K562 (cell line): ENCODE measurements around the gene SLC12A9. TPM values are rescaled to one million over a fixed set of nuclear protein-coding genes. Genes with fewer than 3 reads are reported as not detected.
A peak's percentile ranks its signal among the peaks of the same experiment; 100 is the strongest.

Experiments
- BRF2 ChIP-seq: IDR thresholded peaks from 3 replicates; pipeline ENCODE4 v1.6.1; 2011; ENCODE audit warnings: borderline replicate concordance, mild to moderate bottlenecking; ENCODE audit not compliant: insufficient read length, insufficient read depth
- COPS2 ChIP-seq: fragments of 450-650 bp; conservative IDR thresholded peaks from 2 replicates; pipeline ENCODE4 v1.6.1; 2016; ENCODE audit warnings: mild to moderate bottlenecking, moderate library complexity
- CTBP1 ChIP-seq: fragments of 450-650 bp; IDR thresholded peaks from 2 replicates; pipeline ENCODE4 v1.6.1; 2016; ENCODE audit warnings: borderline replicate concordance
- GABPB1 ChIP-seq: sonication (generic); formaldehyde crosslinking; IDR thresholded peaks from 2 replicates; pipeline ENCODE4 v1.8.0; 2022; ENCODE audit warnings: mild to moderate bottlenecking, missing genetic modification reagents
- HNRNPH1 ChIP-seq: fragments of 200-400 bp; formaldehyde crosslinking; optimal IDR thresholded peaks from 2 replicates; pipeline ENCODE3; 2017; ENCODE audit warnings: low read depth, mild to moderate bottlenecking, low read length, moderate library complexity
- HNRNPK ChIP-seq: fragments of 200-400 bp; formaldehyde crosslinking; IDR thresholded peaks from one replicate; pipeline ENCODE4 v1.6.1; 2018; ENCODE audit warnings: mild to moderate bottlenecking, low read depth, low read length; ENCODE audit not compliant: poor library complexity, severe bottlenecking
- IRF1 ChIP-seq: sonication (generic); formaldehyde crosslinking; IDR thresholded peaks from 2 replicates; pipeline ENCODE4 v1.8.0; 2022; ENCODE audit warnings: missing genetic modification reagents, mild to moderate bottlenecking, borderline replicate concordance
- KAT7 ChIP-seq: sonication (generic); formaldehyde crosslinking; IDR thresholded peaks from 2 replicates; pipeline ENCODE4 v1.8.0; 2022; ENCODE audit warnings: missing genetic modification reagents, mild to moderate bottlenecking, borderline replicate concordance
- MAFF ChIP-seq: IDR thresholded peaks from 2 replicates; pipeline ENCODE4 v1.6.1; 2012; ENCODE audit warnings: low read length, improper control_type of control experiment
- MAZ ChIP-seq, 2 experiments: fragments of 450-650 bp in 1 of 2; sonication (generic) in 1 of 2; formaldehyde crosslinking; IDR thresholded peaks in 1 of 2; conservative IDR thresholded peaks in 1 of 2; 2 replicates each; pipeline versions ENCODE4 v1.4.0 to v1.5.0; 2020; ENCODE audit warnings: mild to moderate bottlenecking in 1 of 2, missing genetic modification reagents in 1 of 2
- NR4A1 ChIP-seq, 2 experiments: fragments of 250-450 bp in 1 of 2; fragments of 450-650 bp in 1 of 2; sonication (Bioruptor Pico) in 1 of 2; IDR thresholded peaks; 2 replicates each; pipeline versions ENCODE4 v1.4.0 to v1.6.1; 2016 to 2020; ENCODE audit warnings: mild to moderate bottlenecking in 2 of 2, missing compliant biosample characterization in 1 of 2, missing genetic modification characterization in 1 of 2, moderate library complexity in 1 of 2
- RFX7 ChIP-seq: fragments of 250-450 bp; sonication (Bioruptor Pico); IDR thresholded peaks from 2 replicates; pipeline ENCODE4 v1.5.1; 2021; ENCODE audit warnings: mild to moderate bottlenecking
- TCF7 ChIP-seq: sonication (generic); IDR thresholded peaks from 2 replicates; pipeline ENCODE4 v1.6.1; 2016; ENCODE audit warnings: antibody characterized with exemption, borderline replicate concordance
- UBTF ChIP-seq, 2 experiments: IDR thresholded peaks; 2 replicates each; pipeline ENCODE4 v1.6.1; 2012; ENCODE audit warnings: improper control_type of control experiment in 2 of 2, low read depth in 2 of 2, low read length in 2 of 2, borderline replicate concordance in 1 of 2
- VEZF1 ChIP-seq: fragments of 200-800 bp; sonication (Bioruptor generic); IDR thresholded peaks from 2 replicates; pipeline ENCODE4 v1.6.1; 2017; ENCODE audit warnings: missing genetic modification characterization, missing compliant biosample characterization
- XRCC4 ChIP-seq: IDR thresholded peaks from one replicate; pipeline ENCODE4 v1.6.1; 2011; ENCODE audit not compliant: insufficient read depth, insufficient read length; ENCODE audit errors: extremely low read depth
- ZHX1 ChIP-seq: fragments of 150-350 bp; conservative IDR thresholded peaks from 2 replicates; pipeline ENCODE4 v1.6.1; 2014; ENCODE audit warnings: low read length
- ZNF75A ChIP-seq: fragments of 450-650 bp; formaldehyde crosslinking; IDR thresholded peaks from 2 replicates; pipeline ENCODE4 v1.4.0; 2020; ENCODE audit warnings: mild to moderate bottlenecking
- ZNF778 ChIP-seq: fragments of 450-650 bp; formaldehyde crosslinking; IDR thresholded peaks from 2 replicates; pipeline ENCODE4 v1.4.0; 2020; ENCODE audit warnings: mild to moderate bottlenecking, moderate library complexity
- polyA plus RNA-seq, 8 experiments: library from polyadenylated mRNA; depleted of rRNA in 4 of 8; stranded (reverse) in 5 of 8; unstranded in 3 of 8; fragments of >200 nt; fragmentation: Nextera tagmentation in 2 of 8; fragmentation: Illumina TruSeq in 1 of 8; extraction: Ambion mirVana in 2 of 8; extraction: Trizol in 1 of 8; gene quantifications; 2 replicates each; pipeline versions ENCODE4 v1.2.1 to v1.2.3, GENCODE V29; 2011 to 2014; ENCODE audit warnings: inconsistent platforms in 1 of 8, missing spikeins in 1 of 8
- total RNA-seq, 7 experiments: library from RNA; depleted of rRNA in 6 of 7; stranded (reverse); fragments of >200 nt in 6 of 7; fragmentation: Illumina TruSeq in 2 of 7; extraction: Trizol in 2 of 7; gene quantifications; 2 replicates each; pipeline versions ENCODE4 v1.2.1 to v1.2.3, GENCODE V29; 2011 to 2021; ENCODE audit warnings: low replicate concordance in 1 of 7

The SLC12A9 gene
- total and polyA plus RNA-seq, 9 of the 15 experiments (the other 6 are each of a cell fraction or from before 2014, with no cell fraction given): 0.06 to 20.2 (median 10.7) TPM

- no peak for TF ChIP-seq ZHX1
- no peak for TF ChIP-seq COPS2
- TF ChIP-seq XRCC4: no peak
- peak; percentile 57; the same call in 1 of the 2 replicates for TF ChIP-seq CTBP1
- TF ChIP-seq ZNF75A (CRISPR knock-in tag): no peak
- TF ChIP-seq TCF7: no peak
- TF ChIP-seq ZNF778 (CRISPR knock-in tag): no peak
- TF ChIP-seq GABPB1: no peak
- peak; percentile 66 for TF ChIP-seq MAFF
- no peak for TF ChIP-seq HNRNPK
- no peak for TF ChIP-seq UBTF (IDR thresholded peaks at IDR 0.05; ENCODE audit: borderline replicate concordance in 1 of 2, low read depth in 2 of 2, low read length in 2 of 2)
- no peak for TF ChIP-seq NR4A1 (CRISPR knock-in tag; IDR thresholded peaks at IDR 0.05)
- TF ChIP-seq NR4A1 (tag; IDR thresholded peaks at IDR 0.05): no peak
- TF ChIP-seq KAT7 (CRISPR knock-in tag): no peak
- no peak for TF ChIP-seq RFX7 (CRISPR knock-in tag)
- TF ChIP-seq MAZ (CRISPR knock-in tag; conservative IDR thresholded peaks at IDR 0.05 in 1 of 2, IDR thresholded peaks at IDR 0.05 in 1 of 2): no peak
- no peak for TF ChIP-seq BRF2
- no peak for TF ChIP-seq HNRNPH1
- no peak for TF ChIP-seq IRF1 (CRISPR knock-in tag)
- 0 out of 2 replicates have a peak, but pooled peaks have one; percentile 49 for TF ChIP-seq VEZF1
Observed at GRCh38 chr7:100863406-100863950, 11.0 kb downstream of the SLC12A9 start (continued).
